Activated T-helper 1 cell treated with anti-CD3 and anti-CD28 coated beads, Interleukin-12 subunit alpha, Interleukin-12 subunit beta, Interleukin-2, Interleukin-4 antibody, amounts not matched to agents 30 ng/mL and 10 ng/mL and 1 ng/mL, durations not matched to agents 14 hours and 24 hours and 36 hours (primary cell): ENCODE results near the gene UBR4. TPM values are rescaled to one million over a fixed set of nuclear protein-coding genes. Genes with fewer than 3 reads are reported as not detected.

Experiments
- DNase-seq: peaks from one replicate; pipeline ENCODE4 v3.0.0; 2021; ENCODE audit warnings: low spot score
- H3K27ac Mint-ChIP-seq: one replicate; pipeline ENCODE4 v1.8.0; 2021; ENCODE audit warnings: mild to moderate bottlenecking, mixed read lengths
- H3K27me3 Mint-ChIP-seq: one replicate; pipeline ENCODE4 v1.8.0; 2022; ENCODE audit warnings: mild to moderate bottlenecking, moderate library complexity, mixed read lengths; ENCODE audit not compliant: insufficient read depth
- H3K36me3 Mint-ChIP-seq: one replicate; pipeline ENCODE4 v1.8.0; 2021; ENCODE audit warnings: low read depth, mixed read lengths
- H3K4me1 Mint-ChIP-seq: one replicate; pipeline ENCODE4 v1.8.0; 2021; ENCODE audit warnings: low read depth, mixed read lengths
- H3K4me3 Mint-ChIP-seq: one replicate; pipeline ENCODE4 v1.8.0; 2021; ENCODE audit warnings: mild to moderate bottlenecking, moderate library complexity, mixed read lengths
- H3K9me3 Mint-ChIP-seq: one replicate; pipeline ENCODE4 v1.8.0; 2021; ENCODE audit warnings: mixed read lengths
- intact Hi-C: fragments of 100-400 bp; cut with micrococcal nuclease; formaldehyde crosslinking; loops from one replicate; pipeline ENCODE4 v1.15.1; 2024
- total RNA-seq: library from RNA; stranded (reverse); gene quantifications from 2 replicates; pipeline ENCODE4 v1.2.3, GENCODE V29; 2022

UBR4 gene
- total RNA-seq, 1 donor from 2014 or later, result 155 TPM

GRCh38 chr1:19210772-19211549 lies 895 bp upstream of the UBR4 start:
- no peaks in the 10 kb centered on the region for H3K27me3 Mint-ChIP-seq
- peaks cover 59% of the 10 kb centered on the region for H3K4me1 Mint-ChIP-seq
- intact Hi-C loops, result loop anchor here (1.0 to 5.0 kb wide), 4 partner anchors 40 to 309 kb away; partner anchors contain the start of genes AKR7A2, ALDH4A1, EMC1 and IFFO2
- peaks cover 32% of the 10 kb centered on the region for H3K36me3 Mint-ChIP-seq
- DNase-seq, result no peak
- H3K4me3 Mint-ChIP-seq, result peak overlapping the region; percentile 94
- no peaks in the 10 kb centered on the region for H3K9me3 Mint-ChIP-seq
- peak overlapping the region; percentile 98 for H3K27ac Mint-ChIP-seq

- Mint-ChIP-seq H3K4me1 (peaks cover 69% of the 10 kb centered on the region), H3K27ac (peak overlapping the region; percentile 96), H3K9me3 (no peaks in the 10 kb centered on the region), H3K4me3 (peak overlapping the region; percentile 94), H3K27me3 (no peaks in the 10 kb centered on the region), H3K36me3 (peaks cover 31% of the 10 kb centered on the region)
- DNase-seq, result peak; percentile 44
- intact Hi-C loops, result loop anchor here (1.0 to 5.0 kb wide), 4 partner anchors 23 to 387 kb away; a partner anchor contains a TSS
These were observed 552 bp downstream of the UBR4 start for GRCh38 chr1:19209439-19209989.

DNA sequence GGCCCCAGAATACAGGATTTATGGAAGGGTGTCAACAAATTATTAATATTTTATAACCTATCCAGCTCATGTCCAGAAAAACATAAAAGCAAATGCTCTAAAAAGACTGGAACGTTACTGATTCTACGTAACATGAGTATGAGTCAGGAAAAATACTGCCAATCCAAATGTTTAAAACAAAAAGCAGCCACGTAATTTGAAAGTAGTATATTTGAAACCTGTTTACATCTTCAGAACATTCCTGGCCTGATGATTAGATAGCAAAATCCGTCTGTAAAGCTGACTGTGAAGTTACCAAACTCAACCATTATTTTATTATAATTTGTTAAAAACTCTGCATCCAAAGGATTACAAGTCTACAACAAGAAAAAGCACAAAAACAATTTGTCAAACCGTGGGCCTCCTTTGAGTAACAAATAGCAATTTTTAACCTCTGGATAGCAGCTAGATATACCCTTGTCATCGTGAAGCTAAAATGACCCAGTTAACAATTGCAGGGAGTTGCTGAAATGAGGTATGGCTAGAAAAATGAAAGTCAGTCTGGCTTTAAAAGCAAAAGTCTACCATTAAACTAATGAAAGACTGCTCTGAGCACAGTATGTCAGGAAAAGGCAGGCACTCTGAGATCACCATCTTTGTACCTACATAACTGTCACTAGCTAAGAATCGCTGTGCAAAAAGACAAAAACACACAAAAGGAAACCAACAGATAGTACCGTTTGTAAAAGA lies 1.2 kb downstream of the UBR4 start:
- Mint-ChIP-seq H3K27ac (peak overlapping the region; percentile 96), H3K9me3 (no peaks in the 10 kb centered on the region), H3K36me3 (peaks cover 29% of the 10 kb centered on the region), H3K27me3 (no peaks in the 10 kb centered on the region), H3K4me3 (peak overlapping the region; percentile 94), H3K4me1 (peaks cover 68% of the 10 kb centered on the region)
- intact Hi-C loops, result loop anchor here (1.0 to 5.0 kb wide), 4 partner anchors 23 to 388 kb away; a partner anchor contains a TSS
- no peak for DNase-seq

DNA sequence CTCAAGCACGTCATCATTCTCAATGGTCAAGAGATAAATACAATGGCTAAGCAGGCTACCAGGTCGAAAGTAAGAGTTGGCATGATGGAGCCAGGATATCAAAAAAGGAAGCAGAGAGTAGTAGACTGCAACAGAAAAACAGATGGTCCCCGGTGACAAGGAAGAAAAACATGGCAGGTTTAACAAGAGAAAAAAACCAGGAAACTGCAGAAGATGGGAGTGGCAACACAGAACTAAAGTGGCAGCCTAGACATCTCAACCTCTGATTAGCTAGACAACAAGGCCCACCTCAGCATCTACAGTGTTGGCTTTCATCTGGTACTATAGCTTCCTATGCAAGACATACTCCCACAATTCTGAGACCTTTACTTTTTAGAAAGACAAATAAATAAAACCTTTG lies 3.1 kb downstream of the UBR4 start:
- no peaks in the 10 kb centered on the region for H3K27me3 Mint-ChIP-seq
- H3K36me3 Mint-ChIP-seq, result peaks cover 20% of the 10 kb centered on the region
- DNase-seq, result no peak
- H3K4me3 Mint-ChIP-seq, result no peak overlapping the region
- intact Hi-C loops, result loop anchor here (5.0 kb wide), 1 partner anchor 40 kb away; no protein-coding TSS in a partner anchor
- H3K9me3 Mint-ChIP-seq, result no peaks in the 10 kb centered on the region
- peaks cover 58% of the 10 kb centered on the region for H3K4me1 Mint-ChIP-seq
- no peak overlapping the region for H3K27ac Mint-ChIP-seq

DNA sequence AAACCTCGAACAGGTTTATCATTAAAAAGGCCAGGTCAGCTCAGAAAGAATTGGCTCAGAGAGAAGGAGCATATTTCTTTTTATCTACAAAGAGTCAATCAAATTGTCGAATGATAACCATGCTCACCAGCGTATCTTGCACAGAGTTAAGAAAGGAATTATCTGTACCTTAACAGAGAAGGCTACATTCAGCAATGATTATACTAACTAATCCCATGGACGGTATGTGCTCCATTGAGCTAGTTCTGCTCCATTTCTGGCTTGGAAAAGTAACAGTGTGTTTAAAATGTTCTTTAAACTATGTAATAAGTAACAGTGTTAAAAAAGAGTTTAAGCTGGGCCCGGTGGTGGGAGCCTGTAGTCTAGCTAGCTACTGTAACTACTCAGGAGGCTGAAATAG lies 4.2 kb downstream of the UBR4 start:
- Mint-ChIP-seq H3K27me3 (no peaks in the 10 kb centered on the region), H3K9me3 (no peaks in the 10 kb centered on the region), H3K4me1 (peaks cover 49% of the 10 kb centered on the region), H3K27ac (no peak overlapping the region), H3K36me3 (peaks cover 21% of the 10 kb centered on the region), H3K4me3 (peak overlapping the region; percentile 1)
- intact Hi-C loops, result loop anchor here (1.0 to 5.0 kb wide), 3 partner anchors 20 to 280 kb away; no protein-coding TSS in a partner anchor
- DNase-seq, result no peak

DNA sequence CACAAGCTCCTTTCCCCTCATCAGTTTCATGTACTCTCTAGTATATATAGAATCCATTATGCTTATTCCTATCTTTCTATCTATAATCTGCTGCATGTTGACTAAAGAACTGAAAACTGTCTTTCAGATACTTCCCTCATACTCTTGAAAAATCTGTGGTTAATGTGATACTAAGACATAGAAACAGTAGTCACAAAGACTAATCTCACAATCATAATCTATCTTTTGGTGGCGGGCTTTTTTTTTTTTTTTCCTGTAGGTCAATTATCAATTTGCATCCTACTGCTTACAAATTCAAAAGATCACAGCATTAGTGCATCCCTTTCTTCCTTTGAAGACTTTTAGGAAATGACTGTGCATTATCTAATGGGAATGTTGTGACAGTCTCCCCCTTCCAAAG lies 4.7 kb downstream of the UBR4 start:
- peaks cover 23% of the 10 kb centered on the region for H3K36me3 Mint-ChIP-seq
- intact Hi-C loops, result loop anchor here (1.0 to 5.0 kb wide), 3 partner anchors 19 to 279 kb away; no protein-coding TSS in a partner anchor
- H3K27ac Mint-ChIP-seq, result peak overlapping the region; percentile 52
- no peaks in the 10 kb centered on the region for H3K9me3 Mint-ChIP-seq
- H3K27me3 Mint-ChIP-seq, result no peaks in the 10 kb centered on the region
- H3K4me3 Mint-ChIP-seq, result no peak overlapping the region
- no peak for DNase-seq
- H3K4me1 Mint-ChIP-seq, result peaks cover 47% of the 10 kb centered on the region

DNA sequence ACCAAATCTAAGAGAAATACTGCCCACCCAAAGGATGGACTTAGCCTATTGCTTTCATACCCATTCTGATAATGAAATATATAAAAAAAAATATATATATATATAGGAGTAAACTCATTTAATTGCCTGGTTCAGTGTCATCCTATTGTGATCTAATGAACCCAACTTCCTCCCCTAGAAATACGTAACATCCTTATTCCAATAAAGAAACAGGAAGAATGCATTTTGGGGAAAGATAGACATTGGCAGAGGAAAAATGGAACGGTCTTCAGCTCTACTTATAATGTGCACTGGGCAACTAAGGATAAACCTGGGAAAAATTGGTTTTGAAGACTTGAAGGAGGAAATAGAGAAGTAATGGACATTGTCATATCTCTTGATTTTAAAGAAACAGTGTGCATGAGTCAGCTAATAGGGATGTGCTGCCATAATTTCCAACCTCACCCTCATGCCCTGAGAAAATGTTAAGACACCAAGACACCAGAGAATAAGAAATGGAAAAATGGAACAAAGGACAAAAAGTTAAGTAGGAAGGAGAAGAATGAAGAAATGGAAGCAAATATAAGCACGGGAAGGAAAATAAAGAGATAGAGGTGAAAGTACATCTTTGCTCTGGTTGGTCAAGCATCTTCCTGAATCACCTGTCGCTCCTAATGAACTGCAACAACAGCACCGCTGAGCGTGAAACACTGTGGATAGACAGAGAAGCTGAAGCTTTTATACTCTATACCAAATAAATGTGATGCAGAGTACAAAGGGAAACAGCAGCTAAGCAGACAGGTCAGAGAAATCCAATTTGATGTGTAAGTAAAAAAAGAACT lies 5.4 kb downstream of the UBR4 start:
- Mint-ChIP-seq H3K36me3 (peaks cover 25% of the 10 kb centered on the region), H3K9me3 (no peaks in the 10 kb centered on the region), H3K4me1 (peaks cover 47% of the 10 kb centered on the region), H3K4me3 (no peak overlapping the region), H3K27ac (peak overlapping the region; percentile 1), H3K27me3 (no peaks in the 10 kb centered on the region)
- no peak for DNase-seq
- intact Hi-C loops, result loop anchor here (1.0 to 5.0 kb wide), 3 partner anchors 18 to 278 kb away; no protein-coding TSS in a partner anchor

GRCh38 chr1:19203440-19203839 lies 6.6 kb downstream of the UBR4 start:
- Mint-ChIP-seq H3K27me3 (no peaks in the 10 kb centered on the region), H3K9me3 (no peaks in the 10 kb centered on the region), H3K4me1 (peaks cover 38% of the 10 kb centered on the region), H3K36me3 (peaks cover 25% of the 10 kb centered on the region), H3K27ac (no peak overlapping the region), H3K4me3 (no peak overlapping the region)
- DNase-seq, result no peak
- intact Hi-C loops, result no loop called here

DNA sequence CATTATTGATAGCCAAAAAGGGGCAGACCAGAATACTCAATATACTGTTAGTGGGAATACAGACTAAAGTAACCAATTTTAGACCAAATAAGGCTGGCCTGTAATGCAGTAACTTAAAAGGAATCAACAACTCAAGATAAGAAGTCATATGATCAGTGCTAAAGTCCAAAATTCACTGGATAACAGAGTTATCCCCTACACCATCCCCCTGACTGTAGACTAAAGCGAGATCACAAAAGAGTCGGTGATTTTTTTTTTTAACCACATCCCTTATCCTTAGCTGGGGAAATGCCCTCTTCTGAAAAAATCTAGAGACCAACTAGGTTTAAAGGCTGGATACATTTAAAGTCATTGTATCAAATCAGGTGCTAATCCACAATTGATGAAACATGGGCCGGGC lies 7.7 kb downstream of the UBR4 start:
- Mint-ChIP-seq H3K4me3 (no peak overlapping the region), H3K9me3 (no peaks in the 10 kb centered on the region), H3K27ac (peak overlapping the region; percentile 10), H3K27me3 (no peaks in the 10 kb centered on the region), H3K4me1 (peaks cover 38% of the 10 kb centered on the region), H3K36me3 (peaks cover 30% of the 10 kb centered on the region)
- intact Hi-C loops, result no loop called here
- DNase-seq, result no peak

DNA sequence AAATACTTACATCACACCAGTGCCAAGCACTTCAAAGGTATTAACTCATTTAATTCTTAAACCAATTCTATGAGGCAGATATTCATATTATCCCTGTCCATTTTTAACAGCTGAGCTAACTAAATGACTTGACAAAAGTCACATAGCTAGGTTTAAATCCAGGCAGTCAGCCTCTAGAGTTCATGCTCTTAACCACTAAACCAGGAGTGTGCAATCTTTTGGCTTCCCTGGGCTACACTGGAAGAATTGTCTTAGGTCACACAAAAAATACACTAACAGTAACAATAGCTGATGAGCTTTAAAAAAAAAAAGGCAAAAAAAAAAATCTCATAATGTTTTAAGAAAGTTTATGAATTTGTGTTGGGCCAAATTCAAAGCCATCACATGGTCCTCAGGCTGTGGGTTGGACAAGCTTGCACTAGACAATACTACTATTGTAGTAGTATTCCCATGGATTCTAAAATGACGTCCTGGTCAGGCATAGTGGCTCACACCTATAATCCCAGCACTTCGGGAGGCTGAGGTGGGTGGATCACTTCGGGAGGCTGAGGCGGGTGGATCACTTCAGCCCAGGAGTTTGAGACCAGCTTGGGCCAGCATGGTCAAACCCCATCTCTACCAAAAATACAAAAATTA lies 10.0 kb downstream of the UBR4 start:
- Mint-ChIP-seq H3K27me3 (no peaks in the 10 kb centered on the region), H3K9me3 (no peaks in the 10 kb centered on the region), H3K4me1 (peaks cover 22% of the 10 kb centered on the region), H3K27ac (no peak overlapping the region), H3K4me3 (no peak overlapping the region), H3K36me3 (peaks cover 43% of the 10 kb centered on the region)
- intact Hi-C loops, result no loop called here
- DNase-seq, result no peak

- DNase-seq, result no peak
- no peaks in the 10 kb centered on the region for H3K27me3 Mint-ChIP-seq
- no peaks in the 10 kb centered on the region for H3K9me3 Mint-ChIP-seq
- intact Hi-C loops, result no loop called here
- H3K4me3 Mint-ChIP-seq, result no peak overlapping the region
- H3K27ac Mint-ChIP-seq, result no peak overlapping the region
- H3K36me3 Mint-ChIP-seq, result peaks cover 42% of the 10 kb centered on the region
- H3K4me1 Mint-ChIP-seq, result peaks cover 16% of the 10 kb centered on the region
These were observed 10.6 kb downstream of the UBR4 start for GRCh38 chr1:19199329-19199968.
